PC-3 (cell line): Measurements from ENCODE around the gene LRRC3. TPM values are rescaled to one million over a fixed set of nuclear protein-coding genes. Genes with fewer than 3 reads are reported as not detected.
A peak's percentile ranks its signal among the peaks of the same experiment; 100 is the strongest.

Experiments used
- ATAC-seq: fragments of 200-7000 bp; cut with Tn5 transposase; 2 replicates; pipeline ENCODE4 v1.9.1; 2020; ENCODE audit warnings: mild to moderate bottlenecking, moderate library complexity
- BruUV-seq: library from RNA; stranded (reverse); fragments of 400-500 nt; replicated peaks from 2 replicates; lab custom pipeline; 2021; lab: Mats Ljungman, UMichigan
- CTCF ChIA-PET: fragments of 300-600 bp; sonication (Branson Sonifier 250); formaldehyde crosslinking; loops from one replicate; lab custom pipeline; 2022; ENCODE audit warnings: antibody characterized with exemption; lab: Charles Lee
- POLR2A ChIA-PET: fragments of 300-600 bp; sonication (Branson Sonifier 250); formaldehyde crosslinking; loops from one replicate; lab custom pipeline; 2022; ENCODE audit warnings: antibody characterized with exemption; ENCODE audit not compliant: unreplicated experiment; lab: Charles Lee
- DNase-seq: peaks from one replicate; pipeline ENCODE4 v3.0.0-alpha.2; 2015
- H2AFZ ChIP-seq: fragments of 300-600 bp; sonication (generic); 2 replicates; pipeline ENCODE4 v1.6.0; 2016; ENCODE audit warnings: antibody characterized with exemption, low read length
- H3F3A ChIP-seq: fragments of 300-600 bp; sonication (generic); one replicate; pipeline ENCODE4 v1.6.0; 2017; ENCODE audit warnings: antibody characterized with exemption, low read length, control low read depth, mild to moderate bottlenecking; ENCODE audit not compliant: unreplicated experiment
- H3K27ac ChIP-seq: fragments of 300-600 bp; sonication (generic); 2 replicates; pipeline ENCODE4 v1.5.1; 2016; ENCODE audit warnings: mild to moderate bottlenecking, low read length
- H3K27me3 ChIP-seq: fragments of 300-600 bp; sonication (generic); 2 replicates; pipeline ENCODE4 v1.6.1; 2016; ENCODE audit warnings: low read length, mixed read lengths
- H3K36me3 ChIP-seq: fragments of 300-600 bp; sonication (generic); 2 replicates; pipeline ENCODE4 v1.6.1; 2016; ENCODE audit warnings: low read depth, mixed run types, low read length, mixed read lengths
- H3K4me1 ChIP-seq: fragments of 300-600 bp; sonication (generic); 2 replicates; pipeline ENCODE4 v1.5.1; 2016; ENCODE audit warnings: low read length; ENCODE audit not compliant: insufficient read depth
- H3K4me2 ChIP-seq: fragments of 300-600 bp; sonication (generic); 2 replicates; pipeline ENCODE4 v1.6.0; 2016; ENCODE audit warnings: low read length
- H3K4me3 ChIP-seq: fragments of 300-600 bp; sonication (generic); 2 replicates; pipeline ENCODE4 v1.5.1; 2016; ENCODE audit warnings: mild to moderate bottlenecking, low read length, mixed read lengths
- H3K79me2 ChIP-seq: fragments of 300-600 bp; sonication (generic); 2 replicates; pipeline ENCODE4 v1.6.1; 2017; ENCODE audit warnings: low read length, mixed read lengths
- H3K9ac ChIP-seq: fragments of 300-600 bp; sonication (generic); 2 replicates; pipeline ENCODE4 v1.6.0; 2016; ENCODE audit warnings: mild to moderate bottlenecking, low read length
- H3K9me2 ChIP-seq: fragments of 300-600 bp; sonication (generic); replicated peaks from 2 replicates; pipeline ENCODE4 v1.6.1; 2016; ENCODE audit warnings: mixed run types, low read length, mixed read lengths
- H3K9me3 ChIP-seq: fragments of 300-600 bp; sonication (generic); 2 replicates; pipeline ENCODE4 v1.6.1; 2016; ENCODE audit warnings: low read length, mixed read lengths
- H4K20me1 ChIP-seq: fragments of 300-600 bp; sonication (generic); 2 replicates; pipeline ENCODE4 v1.6.1; 2016; ENCODE audit warnings: low read length, mixed read lengths
- EZH2 ChIP-seq: fragments of 300-600 bp; sonication (generic); IDR thresholded peaks from one replicate; pipeline ENCODE4 v1.6.1; 2017; ENCODE audit warnings: antibody characterized with exemption, mild to moderate bottlenecking, low read length; ENCODE audit not compliant: unreplicated experiment
- EZH2phosphoT487 ChIP-seq: fragments of 300-600 bp; sonication (generic); IDR thresholded peaks from 2 replicates; pipeline ENCODE4 v1.6.1; 2018; ENCODE audit warnings: mild to moderate bottlenecking, antibody characterized with exemption, low read length, borderline replicate concordance
- intact Hi-C: fragments of 100-400 bp; cut with micrococcal nuclease; formaldehyde crosslinking; loops from 2 replicates; pipeline ENCODE4 v1.9.0; 2023
- total RNA-seq: library from RNA; depleted of rRNA; stranded (reverse); fragments of >200 nt; gene quantifications from 2 replicates; pipeline ENCODE4 v1.2.3, GENCODE V29; 2014
- TF ChIP-seq, protein P1 (sequence below): fragments of 300-600 bp; sonication (generic); conservative IDR thresholded peaks from 2 replicates; pipeline ENCODE4 v1.5.1; 2017; ENCODE audit warnings: antibody characterized with exemption, low read depth, mild to moderate bottlenecking, low read length

LRRC3 gene
- total RNA-seq, 1 experiment from 2014 or later: 3.1 TPM

DNA sequence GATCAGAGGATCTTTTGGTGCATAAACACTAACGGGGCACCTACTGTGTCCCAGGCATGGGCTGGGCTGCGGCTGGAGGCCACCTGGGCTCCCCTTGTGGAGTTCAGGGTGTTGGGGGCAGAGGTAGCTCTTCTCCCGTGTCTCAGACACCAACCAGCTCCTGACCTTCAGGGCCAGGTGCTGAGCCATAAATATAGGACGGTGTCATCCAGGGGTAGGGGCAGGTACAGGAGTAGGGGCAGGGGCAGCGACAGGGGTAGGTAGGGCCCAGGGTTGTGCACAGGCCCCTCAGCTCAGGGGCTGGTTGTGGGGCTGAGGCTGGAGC is 18.0 kb upstream of the LRRC3 start:
- POLR2A ChIA-PET: no interaction called here
- no peaks in the 10 kb centered on the region for H3K27me3 ChIP-seq
- 0 out of 2 replicates have a peak, but pooled peaks cover 7% of the 10 kb centered on the region for H3K79me2 ChIP-seq
- H3K36me3 ChIP-seq: no peaks in the 10 kb centered on the region
- H3K9me3 ChIP-seq: no peaks in the 10 kb centered on the region
- H3K9ac ChIP-seq: no peak overlapping the region
- ATAC-seq (no peak), DNase-seq (no peak)
- no peaks in the 10 kb centered on the region for H3F3A ChIP-seq
- intact Hi-C loops: no loop called here
- H3K4me1 ChIP-seq: no peaks in the 10 kb centered on the region
- no peak for TF ChIP-seq EZH2phosphoT487
- TF ChIP-seq, protein P1, sequence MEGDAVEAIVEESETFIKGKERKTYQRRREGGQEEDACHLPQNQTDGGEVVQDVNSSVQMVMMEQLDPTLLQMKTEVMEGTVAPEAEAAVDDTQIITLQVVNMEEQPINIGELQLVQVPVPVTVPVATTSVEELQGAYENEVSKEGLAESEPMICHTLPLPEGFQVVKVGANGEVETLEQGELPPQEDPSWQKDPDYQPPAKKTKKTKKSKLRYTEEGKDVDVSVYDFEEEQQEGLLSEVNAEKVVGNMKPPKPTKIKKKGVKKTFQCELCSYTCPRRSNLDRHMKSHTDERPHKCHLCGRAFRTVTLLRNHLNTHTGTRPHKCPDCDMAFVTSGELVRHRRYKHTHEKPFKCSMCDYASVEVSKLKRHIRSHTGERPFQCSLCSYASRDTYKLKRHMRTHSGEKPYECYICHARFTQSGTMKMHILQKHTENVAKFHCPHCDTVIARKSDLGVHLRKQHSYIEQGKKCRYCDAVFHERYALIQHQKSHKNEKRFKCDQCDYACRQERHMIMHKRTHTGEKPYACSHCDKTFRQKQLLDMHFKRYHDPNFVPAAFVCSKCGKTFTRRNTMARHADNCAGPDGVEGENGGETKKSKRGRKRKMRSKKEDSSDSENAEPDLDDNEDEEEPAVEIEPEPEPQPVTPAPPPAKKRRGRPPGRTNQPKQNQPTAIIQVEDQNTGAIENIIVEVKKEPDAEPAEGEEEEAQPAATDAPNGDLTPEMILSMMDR: no peak
- TF ChIP-seq EZH2: no peak
- no peak overlapping the region for H2AFZ ChIP-seq
- H3K9me2 ChIP-seq: no peaks in the 10 kb centered on the region
- CTCF ChIA-PET: no interaction called here
- H3K27ac ChIP-seq: no peak overlapping the region
- no TSS peak for BruUV-seq
- H3K4me3 ChIP-seq: no peak overlapping the region
- H3K4me2 ChIP-seq: no peak overlapping the region
- no peaks in the 10 kb centered on the region for H4K20me1 ChIP-seq

DNA sequence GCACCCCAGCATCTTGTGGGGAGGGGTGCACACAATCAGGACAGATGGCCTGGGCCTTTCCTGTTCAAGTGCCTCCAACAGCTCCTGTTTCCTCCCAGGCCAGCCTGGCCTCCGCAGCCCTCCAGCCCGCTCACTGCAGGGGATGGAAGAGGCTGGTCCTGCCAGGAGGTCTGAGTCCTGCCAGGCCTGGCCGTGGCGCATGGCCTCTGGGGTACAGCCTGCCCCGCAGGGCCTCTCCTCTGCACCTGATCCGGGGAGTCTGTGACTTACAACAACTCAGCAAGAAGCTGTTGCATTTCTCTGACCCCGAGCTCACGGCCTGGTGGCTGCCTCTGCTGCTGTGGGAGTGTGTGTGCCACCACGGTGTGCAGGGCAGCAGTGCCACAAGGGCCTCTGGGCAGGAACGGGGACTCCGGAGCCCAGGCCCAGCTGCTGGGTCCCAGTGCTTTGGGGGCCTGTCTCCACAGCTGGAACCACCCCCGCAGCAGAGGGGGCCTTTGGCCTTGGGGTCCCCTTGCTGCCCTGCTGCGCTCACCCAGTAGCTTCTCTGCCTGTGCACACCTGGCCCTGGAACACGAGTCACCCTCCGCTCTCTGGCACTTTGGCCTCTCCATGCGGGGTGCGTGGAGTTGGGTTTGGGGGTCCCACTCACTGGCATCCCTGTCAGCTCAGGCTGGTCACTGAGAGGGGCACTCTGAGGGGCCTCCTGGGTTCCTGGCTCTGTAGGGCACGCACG is 17.4 kb upstream of the LRRC3 start:
- no peaks in the 10 kb centered on the region for H3K9me2 ChIP-seq
- H3F3A ChIP-seq: no peaks in the 10 kb centered on the region
- DNase-seq (no peak), ATAC-seq (no peak)
- no TSS peak for BruUV-seq
- H3K9ac ChIP-seq: no peak overlapping the region
- H2AFZ ChIP-seq: no peak overlapping the region
- H3K27ac ChIP-seq: no peak overlapping the region
- no peak overlapping the region for H3K4me2 ChIP-seq
- no peaks in the 10 kb centered on the region for H3K36me3 ChIP-seq
- ChIA-PET CTCF (no interaction called here), POLR2A (no interaction called here)
- TF ChIP-seq, protein P1: no peak
- TF ChIP-seq EZH2 (no peak), EZH2phosphoT487 (no peak)
- 0 out of 2 replicates have a peak, but pooled peaks cover 6% of the 10 kb centered on the region for H3K79me2 ChIP-seq
- no peaks in the 10 kb centered on the region for H3K9me3 ChIP-seq
- H3K4me1 ChIP-seq: no peaks in the 10 kb centered on the region
- no peaks in the 10 kb centered on the region for H4K20me1 ChIP-seq
- no peak overlapping the region for H3K4me3 ChIP-seq
- no peaks in the 10 kb centered on the region for H3K27me3 ChIP-seq
- intact Hi-C loops: no loop called here

DNA sequence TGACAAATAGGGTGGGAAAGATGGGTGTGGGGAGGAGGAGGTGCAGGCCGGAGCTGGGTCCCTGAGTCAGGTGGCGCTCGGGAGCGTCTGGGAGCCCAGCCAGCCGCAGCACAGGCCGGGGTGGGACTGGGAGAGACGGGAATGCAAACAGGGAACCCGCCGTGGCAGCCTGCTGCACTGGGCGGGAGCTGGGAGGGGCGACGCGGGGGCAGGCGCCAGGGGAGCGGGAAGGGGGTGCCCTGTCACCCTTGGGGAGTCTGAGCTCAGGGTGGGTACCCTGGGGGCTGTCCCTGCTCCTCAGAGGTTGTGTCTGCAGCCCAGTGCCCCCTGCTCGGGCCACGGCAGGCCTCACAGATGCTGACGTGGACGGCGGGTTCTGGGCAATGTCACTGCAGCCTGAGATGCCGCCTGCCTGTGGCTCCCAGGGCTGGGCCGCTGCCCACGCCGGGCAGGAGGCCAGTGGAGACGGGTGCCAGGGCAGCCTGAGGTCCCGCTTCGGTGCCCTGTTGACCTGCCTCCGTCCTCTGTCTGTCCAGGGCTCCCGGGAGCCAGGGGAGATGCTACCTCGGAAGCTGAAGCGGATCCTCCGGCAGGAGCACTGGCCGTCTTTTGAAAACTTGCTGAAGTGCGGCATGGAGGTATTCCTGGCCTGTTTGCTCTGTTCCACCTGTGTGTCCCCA is 16.6 kb upstream of the LRRC3 start:
- no TSS peak for BruUV-seq
- intact Hi-C loops: no loop called here
- ChIA-PET POLR2A (no interaction called here), CTCF (no interaction called here)
- Histone ChIP-seq H3K9me3 (no peaks in the 10 kb centered on the region), H3K9me2 (no peaks in the 10 kb centered on the region), H4K20me1 (no peaks in the 10 kb centered on the region), H3K79me2 (no peaks in the 10 kb centered on the region), H3K27me3 (no peaks in the 10 kb centered on the region), H3K4me3 (no peak overlapping the region), H3K4me1 (no peaks in the 10 kb centered on the region), H3K9ac (no peak overlapping the region), H3K4me2 (peak overlapping the region; percentile 61), H3K27ac (no peak overlapping the region), H3K36me3 (no peaks in the 10 kb centered on the region), H2AFZ (0 out of 2 replicates have a peak overlapping the region, but pooled peaks have one; percentile 50), H3F3A (no peaks in the 10 kb centered on the region)
- TF ChIP-seq, protein P1: no peak
- TF ChIP-seq EZH2: no peak
- no peak for TF ChIP-seq EZH2phosphoT487
- ATAC-seq (peak; percentile 38), DNase-seq (no peak)
